ENCODE results near the gene QKI.

Gene QKI

DNA sequence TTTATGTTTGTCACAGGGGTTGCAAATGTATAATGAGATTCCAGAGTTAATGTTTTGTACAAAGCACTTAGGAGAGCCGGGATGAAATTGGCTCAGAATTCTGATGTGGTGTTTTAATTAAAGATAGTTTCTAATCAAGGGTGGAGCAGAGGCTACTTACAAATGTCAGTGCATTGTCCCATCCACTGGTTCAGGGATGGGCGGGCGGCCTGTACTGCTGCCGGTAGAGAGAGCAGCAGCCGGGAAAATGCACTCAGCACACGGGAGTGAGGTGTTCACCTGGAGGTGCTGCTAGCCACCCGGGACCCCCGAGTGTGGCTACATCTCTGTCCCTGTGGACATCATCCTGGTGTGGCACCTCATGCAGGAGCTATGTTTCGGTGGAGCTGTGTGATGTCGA lies 193.3 kb downstream of the QKI start:
- no peak for TF ChIP-seq CTCF (conservative IDR thresholded peaks at IDR 0.05; ENCODE audit: low read depth, low read length)
- no peaks in the 10 kb centered on the region for H3K36me3 ChIP-seq (ENCODE audit: insufficient read depth)
- no peaks in the 10 kb centered on the region for H3K79me2 ChIP-seq (ENCODE audit: insufficient read depth, low read depth)
- no peak overlapping the region for H2AFZ ChIP-seq (ENCODE audit: low read depth)
- no peak overlapping the region for H3K4me3 ChIP-seq (IDR thresholded peaks at IDR 0.05; ENCODE audit: insufficient read depth, low read depth, low read length)
- no peaks in the 10 kb centered on the region for H3K4me1 ChIP-seq (ENCODE audit: low read depth, poor library complexity, severe bottlenecking)
- no peak overlapping the region for H3K4me2 ChIP-seq
- no peaks in the 10 kb centered on the region for H3K27me3 ChIP-seq (ENCODE audit: insufficient read depth, low read depth)
- H3K9ac ChIP-seq: no peak overlapping the region
- H3K27ac ChIP-seq: no peak overlapping the region
- H4K20me1 ChIP-seq (ENCODE audit: insufficient read depth): no peaks in the 10 kb centered on the region

DNA sequence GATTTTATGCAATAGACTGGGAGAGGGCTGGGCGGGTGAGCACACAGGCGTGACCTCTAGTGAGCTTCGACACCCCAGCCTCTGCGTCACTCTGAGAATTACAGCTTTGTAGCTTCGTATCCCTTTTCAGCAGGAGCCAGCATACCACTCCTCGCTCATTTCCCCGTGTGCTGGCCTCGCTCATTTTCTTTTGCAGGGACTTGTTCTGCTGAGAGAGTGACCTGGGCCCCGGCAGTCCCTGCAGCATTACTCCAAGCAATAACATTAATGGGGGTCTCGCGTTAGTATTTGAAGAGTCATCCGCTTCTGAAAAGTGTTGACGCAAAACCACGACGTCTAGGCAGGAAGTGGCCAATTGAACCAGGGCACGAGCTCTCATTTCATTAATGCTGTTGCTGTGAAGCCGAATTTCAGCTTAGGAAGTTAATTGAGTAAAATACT lies 193.7 kb downstream of the QKI start:
- H3K9ac ChIP-seq: no peak overlapping the region
- no peak overlapping the region for H2AFZ ChIP-seq (ENCODE audit: low read depth)
- no peaks in the 10 kb centered on the region for H3K27me3 ChIP-seq (ENCODE audit: insufficient read depth, low read depth)
- no peak for TF ChIP-seq CTCF (conservative IDR thresholded peaks at IDR 0.05; ENCODE audit: low read depth, low read length)
- no peaks in the 10 kb centered on the region for H3K79me2 ChIP-seq (ENCODE audit: insufficient read depth, low read depth)
- H3K4me2 ChIP-seq: no peak overlapping the region
- H3K27ac ChIP-seq: no peak overlapping the region
- no peaks in the 10 kb centered on the region for H3K4me1 ChIP-seq (ENCODE audit: low read depth, poor library complexity, severe bottlenecking)
- no peak overlapping the region for H3K4me3 ChIP-seq (IDR thresholded peaks at IDR 0.05; ENCODE audit: insufficient read depth, low read depth, low read length)
- no peaks in the 10 kb centered on the region for H4K20me1 ChIP-seq (ENCODE audit: insufficient read depth)
- no peaks in the 10 kb centered on the region for H3K36me3 ChIP-seq (ENCODE audit: insufficient read depth)

- H3K79me2 ChIP-seq (ENCODE audit: insufficient read depth, low read depth): no peaks in the 10 kb centered on the region
- no peak overlapping the region for H3K4me2 ChIP-seq
- H3K9ac ChIP-seq: no peak overlapping the region
- no peak for TF ChIP-seq CTCF (conservative IDR thresholded peaks at IDR 0.05; ENCODE audit: low read depth, low read length)
- H3K27me3 ChIP-seq (ENCODE audit: insufficient read depth, low read depth): no peaks in the 10 kb centered on the region
- H4K20me1 ChIP-seq (ENCODE audit: insufficient read depth): no peaks in the 10 kb centered on the region
- no peak overlapping the region for H3K4me3 ChIP-seq (IDR thresholded peaks at IDR 0.05; ENCODE audit: insufficient read depth, low read depth, low read length)
- no peak overlapping the region for H3K27ac ChIP-seq
- no peaks in the 10 kb centered on the region for H3K36me3 ChIP-seq (ENCODE audit: insufficient read depth)
- no peaks in the 10 kb centered on the region for H3K4me1 ChIP-seq (ENCODE audit: low read depth, poor library complexity, severe bottlenecking)
- H2AFZ ChIP-seq (ENCODE audit: low read depth): no peak overlapping the region
Measured at GRCh38 chr6:163612200-163612599, 197.7 kb downstream of the QKI start.

DNA sequence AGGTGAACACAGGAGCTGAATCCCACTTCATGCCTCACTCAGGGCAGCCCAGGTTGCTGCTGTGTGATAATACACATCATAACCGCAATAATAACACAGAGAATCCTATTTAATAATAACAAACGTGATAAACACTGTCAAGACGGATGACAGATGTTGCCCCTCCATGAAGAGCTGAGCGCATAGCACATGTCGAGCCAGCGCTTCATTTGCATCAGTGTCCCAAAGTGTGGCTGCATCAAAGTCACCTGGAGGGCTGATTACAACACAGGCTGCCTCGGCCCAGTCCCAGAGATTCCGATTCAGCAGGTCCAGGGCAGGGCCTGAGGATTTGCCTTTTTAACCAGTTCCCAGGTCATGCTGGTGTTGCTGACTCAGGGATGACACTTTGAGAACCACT lies 198.5 kb downstream of the QKI start:
- no peak overlapping the region for H3K4me2 ChIP-seq
- H3K79me2 ChIP-seq (ENCODE audit: insufficient read depth, low read depth): no peaks in the 10 kb centered on the region
- no peak overlapping the region for H3K4me3 ChIP-seq (IDR thresholded peaks at IDR 0.05; ENCODE audit: insufficient read depth, low read depth, low read length)
- no peaks in the 10 kb centered on the region for H3K4me1 ChIP-seq (ENCODE audit: low read depth, poor library complexity, severe bottlenecking)
- no peak overlapping the region for H3K9ac ChIP-seq
- TF ChIP-seq CTCF (conservative IDR thresholded peaks at IDR 0.05; ENCODE audit: low read depth, low read length): no peak
- no peak overlapping the region for H2AFZ ChIP-seq (ENCODE audit: low read depth)
- H3K27ac ChIP-seq: no peak overlapping the region
- no peaks in the 10 kb centered on the region for H3K36me3 ChIP-seq (ENCODE audit: insufficient read depth)
- H3K27me3 ChIP-seq (ENCODE audit: insufficient read depth, low read depth): no peaks in the 10 kb centered on the region
- no peaks in the 10 kb centered on the region for H4K20me1 ChIP-seq (ENCODE audit: insufficient read depth)
